NCI-H1105 treated with DMSO at 0.1 percent for 48 hours (cell line): Measurements from ENCODE around the gene RASGRP3.

ENCODE experiments used
- DNase-seq: peaks from one replicate; lab custom pipeline; 2025; lab: John Stamatoyannopoulos, UW

The RASGRP3 gene

GRCh38 chr2:33525666-33526065 lies 49.2 kb downstream of the RASGRP3 start:
- DNase-seq: no peak

- no peak for DNase-seq
These were observed 49.7 kb downstream of the RASGRP3 start for GRCh38 chr2:33526132-33526531.

- DNase-seq: no peak
These were observed 50.5 kb downstream of the RASGRP3 start for GRCh38 chr2:33526921-33527320.

- DNase-seq: no peak
These were observed 52.0 kb downstream of the RASGRP3 start for GRCh38 chr2:33528441-33528950.

GRCh38 chr2:33529771-33530481 lies 53.5 kb downstream of the RASGRP3 start:
- DNase-seq: no peak

- no peak for DNase-seq
These were observed 54.5 kb downstream of the RASGRP3 start for GRCh38 chr2:33530690-33531548.

GRCh38 chr2:33531549-33532059 lies 55.2 kb downstream of the RASGRP3 start:
- DNase-seq: no peak

- no peak for DNase-seq
These were observed 55.7 kb downstream of the RASGRP3 start for GRCh38 chr2:33532146-33532545.

GRCh38 chr2:33532966-33533365 lies 56.5 kb downstream of the RASGRP3 start:
- DNase-seq: no peak

- no peak for DNase-seq
These were observed 59.0 kb downstream of the RASGRP3 start for GRCh38 chr2:33535421-33535820.

GRCh38 chr2:33541243-33541642 lies 64.8 kb downstream of the RASGRP3 start:
- DNase-seq: no peak

- no peak for DNase-seq
These were observed 73.8 kb downstream of the RASGRP3 start for GRCh38 chr2:33550206-33550605.

- DNase-seq: no peak
These were observed 76.5 kb downstream of the RASGRP3 start for GRCh38 chr2:33552758-33553461.

- no peak for DNase-seq
These were observed 79.2 kb downstream of the RASGRP3 start for GRCh38 chr2:33555681-33556080.

- no peak for DNase-seq
These were observed 82.9 kb downstream of the RASGRP3 start for GRCh38 chr2:33559328-33559727.

GRCh38 chr2:33560017-33560416 lies 83.6 kb downstream of the RASGRP3 start:
- DNase-seq: no peak

GRCh38 chr2:33561872-33562271 lies 85.4 kb downstream of the RASGRP3 start:
- DNase-seq: no peak

- DNase-seq: no peak
These were observed 94.2 kb downstream of the RASGRP3 start for GRCh38 chr2:33570681-33571080.

- no peak for DNase-seq
These were observed 97.2 kb downstream of the RASGRP3 start for GRCh38 chr2:33573657-33574056.

- no peak for DNase-seq
These were observed 100.6 kb downstream of the RASGRP3 start for GRCh38 chr2:33577084-33577483.

- DNase-seq: no peak
These were observed 101.2 kb downstream of the RASGRP3 start for GRCh38 chr2:33577668-33578067.

GRCh38 chr2:33579227-33579626 lies 102.8 kb downstream of the RASGRP3 start:
- DNase-seq: no peak
